Measurements from ENCODE around the gene CD8B. TPM values are rescaled to one million over a fixed set of nuclear protein-coding genes. Genes with fewer than 3 reads are reported as not detected.
"Not testable (repeated sequence)": the region's sequence is repeated elsewhere in the genome, so short reads cannot be mapped to it uniquely, and the experiment has no call there.

The CD8B gene
- 1 to 10 TPM; 1.1 to 1.3 TPM for total RNA-seq

DNA sequence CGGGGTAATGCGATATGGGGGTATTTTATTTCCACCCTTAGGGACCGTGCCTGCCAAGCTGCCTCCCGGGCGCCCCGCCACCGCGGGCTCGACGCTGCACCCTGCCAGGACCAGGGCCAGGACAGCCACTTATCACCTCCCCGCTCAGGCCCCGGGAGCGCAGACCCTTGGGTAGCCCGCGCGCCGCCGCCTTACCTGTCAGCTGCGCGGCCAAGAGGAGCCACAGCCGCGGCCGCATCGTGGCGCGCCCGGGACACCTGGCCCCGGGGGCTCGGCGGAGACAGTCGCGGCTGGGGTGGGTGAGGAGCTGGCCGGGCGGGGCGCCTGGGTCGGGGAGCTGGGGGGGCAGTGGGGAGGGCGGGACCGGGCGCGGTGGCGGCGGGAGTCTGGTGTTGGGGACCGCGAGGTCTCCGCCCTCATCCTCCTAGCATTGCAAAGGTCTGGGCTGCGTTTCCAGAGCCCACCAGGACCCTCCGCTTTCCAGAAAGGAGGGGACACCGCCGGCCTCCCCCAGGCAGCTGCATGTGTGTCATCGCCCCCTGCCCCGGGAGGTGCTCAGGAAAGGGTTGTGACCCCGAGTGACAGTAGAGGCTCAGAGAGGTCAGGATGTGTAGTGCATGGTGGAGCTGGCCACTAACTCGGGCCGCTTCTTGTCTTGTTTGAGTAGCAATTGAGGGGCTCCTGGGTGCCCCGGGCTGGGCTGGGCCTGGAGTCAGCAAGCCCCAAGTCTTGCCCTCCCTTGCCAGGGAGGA, at the start of gene CD8B:
TSS of gene CD8B (minus strand) at position 259 of the 752 bp plus-strand sequence. CDS start at position 238, 21 bp downstream.
- H3K27ac ChIP-seq; H3K36me3 ChIP-seq; H3K9me3 ChIP-seq; intact Hi-C loops (cut with DNase I); H3K4me3 ChIP-seq; H3K27me3 ChIP-seq (replicated peaks; ENCODE audit: insufficient read depth); DNase-seq (ENCODE audit: low spot score); H3K4me1 ChIP-seq (replicated peaks): not testable (repeated sequence)
- WGBS, result 2% methylated on average over 41 of the region's 55 CpGs

DNA sequence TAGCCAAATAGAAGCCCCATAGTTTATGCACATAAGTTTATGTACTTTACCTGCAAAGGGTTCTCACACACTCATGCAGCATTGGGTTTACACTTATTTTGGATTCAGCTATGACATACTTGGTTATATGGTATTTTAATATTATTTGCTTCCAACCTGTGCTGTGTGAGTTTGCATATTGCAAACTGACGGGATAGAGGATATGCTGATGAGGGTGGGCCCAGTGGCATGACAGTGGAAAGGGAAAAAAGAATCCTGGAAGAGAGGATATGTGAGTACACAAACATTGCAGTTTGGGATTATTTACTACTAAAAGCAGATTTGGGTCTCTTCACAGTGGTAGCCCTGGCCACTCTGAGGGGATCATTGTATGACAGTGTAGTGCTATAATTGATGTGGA, 44.2 kb upstream of the CD8B start:
- H3K36me3 ChIP-seq; H3K27ac ChIP-seq; H3K9me3 ChIP-seq; DNase-seq (ENCODE audit: low spot score); H3K4me3 ChIP-seq; H3K4me1 ChIP-seq (replicated peaks); H3K27me3 ChIP-seq (replicated peaks; ENCODE audit: insufficient read depth); intact Hi-C loops (cut with DNase I): not testable (repeated sequence)
- no CpG with 5 or more reads among the region's 1 CpG for WGBS

DNA sequence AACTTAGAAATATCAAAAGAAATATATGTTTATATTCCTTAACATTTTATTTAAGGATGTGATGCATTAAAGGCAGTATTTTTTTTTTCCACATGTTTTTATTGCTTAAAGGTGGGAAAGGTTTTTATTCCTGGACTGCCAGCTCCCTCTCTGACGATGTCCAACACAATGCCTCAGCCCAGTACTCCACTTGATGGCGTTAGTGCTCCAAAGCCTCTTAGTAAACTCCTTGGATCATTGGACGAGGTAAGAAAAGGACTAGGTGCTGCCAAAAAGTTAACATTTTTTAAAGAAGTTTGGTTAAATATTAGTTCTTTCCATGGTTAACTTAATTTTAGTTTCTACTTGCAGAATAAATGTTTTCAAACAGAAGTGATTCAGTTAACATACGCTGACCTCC, 39.0 kb upstream of the CD8B start:
- WGBS, result 44% methylated on average over 4 of the region's 4 CpGs
- DNase-seq (ENCODE audit: low spot score); intact Hi-C loops (cut with DNase I): not testable (repeated sequence)

DNA sequence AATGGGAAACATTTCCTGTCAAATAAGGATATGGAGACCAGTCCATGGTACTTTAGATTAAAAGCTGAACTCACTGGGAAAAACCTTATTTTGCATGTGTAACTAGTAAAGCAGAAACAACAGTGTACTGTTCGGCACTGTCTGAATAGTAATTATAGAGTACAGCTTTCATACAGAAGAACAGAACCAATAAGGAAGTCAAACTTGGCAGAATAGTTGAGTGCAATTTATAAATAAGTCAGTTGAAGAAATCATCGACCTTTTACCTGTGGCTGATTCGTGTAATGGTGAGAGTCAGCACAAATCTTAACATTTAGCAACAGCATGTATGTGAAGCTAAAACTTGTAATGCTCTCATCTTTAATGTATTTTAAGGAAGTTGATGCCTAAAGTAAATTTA, 24.3 kb upstream of the CD8B start:
- DNase-seq (ENCODE audit: low spot score); H3K27ac ChIP-seq; intact Hi-C loops (cut with DNase I); H3K36me3 ChIP-seq; H3K9me3 ChIP-seq; H3K4me3 ChIP-seq; H3K4me1 ChIP-seq (replicated peaks); H3K27me3 ChIP-seq (replicated peaks; ENCODE audit: insufficient read depth): not testable (repeated sequence)
- WGBS, result no CpG with 5 or more reads among the region's 3 CpGs

More for the DNA sequence above, 39.0 kb upstream of the CD8B start:
- H3K27ac ChIP-seq; H3K4me1 ChIP-seq (replicated peaks); H3K4me3 ChIP-seq; H3K27me3 ChIP-seq (replicated peaks; ENCODE audit: insufficient read depth); H3K9me3 ChIP-seq; H3K36me3 ChIP-seq: not testable (repeated sequence)

DNA sequence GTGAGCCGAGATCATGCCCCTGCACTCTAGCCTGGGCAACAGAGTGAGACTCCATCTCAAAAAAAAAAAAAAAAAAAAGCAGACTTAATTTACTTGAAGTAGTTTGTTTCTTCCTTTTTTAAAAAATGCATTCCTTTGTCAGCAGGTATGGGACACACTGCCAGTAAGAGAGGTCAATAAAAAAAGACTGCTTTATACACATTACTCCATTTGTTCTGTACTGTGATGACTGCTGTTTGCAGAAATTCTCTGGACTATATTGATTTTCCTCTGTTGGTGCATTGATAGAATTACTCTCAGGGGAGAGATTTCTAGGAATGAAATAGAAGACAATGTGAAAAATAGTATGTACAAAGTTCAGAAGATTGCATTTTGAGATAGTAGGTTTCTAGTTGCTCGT, 21.2 kb upstream of the CD8B start:
- DNase-seq (ENCODE audit: low spot score); intact Hi-C loops (cut with DNase I); H3K27ac ChIP-seq; H3K4me3 ChIP-seq; H3K27me3 ChIP-seq (replicated peaks; ENCODE audit: insufficient read depth); H3K36me3 ChIP-seq; H3K4me1 ChIP-seq (replicated peaks); H3K9me3 ChIP-seq: not testable (repeated sequence)
- 63% methylated on average over 2 of the region's 2 CpGs for WGBS

DNA sequence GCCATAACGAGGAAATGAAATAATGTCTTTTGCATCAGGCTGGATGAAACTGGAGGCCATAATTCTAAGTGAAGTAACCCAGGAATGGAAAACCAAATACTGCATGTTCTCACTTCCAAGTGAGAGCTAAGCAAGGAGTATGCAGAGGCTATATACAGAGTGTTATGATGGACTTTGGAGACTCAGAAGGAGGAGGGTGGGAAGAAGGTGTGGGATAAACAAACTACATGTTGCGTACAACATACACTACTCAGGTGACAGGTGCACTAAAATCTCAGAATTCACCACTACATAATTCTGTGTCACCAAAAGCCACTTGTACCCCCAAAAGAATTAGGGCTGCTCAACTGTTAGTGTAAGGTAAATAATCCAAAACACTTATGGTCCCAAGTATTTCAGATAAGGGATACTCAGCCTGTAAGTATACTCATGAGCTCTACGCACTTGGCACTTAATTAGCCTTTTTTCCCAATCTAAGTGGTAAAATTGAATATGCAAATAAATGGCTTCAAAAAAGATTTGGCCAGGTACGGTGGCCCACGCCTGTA, 20.5 kb upstream of the CD8B start:
- DNase-seq (ENCODE audit: low spot score); H3K4me3 ChIP-seq; H3K9me3 ChIP-seq; H3K36me3 ChIP-seq; intact Hi-C loops (cut with DNase I); H3K4me1 ChIP-seq (replicated peaks); H3K27me3 ChIP-seq (replicated peaks; ENCODE audit: insufficient read depth); H3K27ac ChIP-seq: not testable (repeated sequence)
- 86% methylated on average over 5 of the region's 5 CpGs for WGBS

DNA sequence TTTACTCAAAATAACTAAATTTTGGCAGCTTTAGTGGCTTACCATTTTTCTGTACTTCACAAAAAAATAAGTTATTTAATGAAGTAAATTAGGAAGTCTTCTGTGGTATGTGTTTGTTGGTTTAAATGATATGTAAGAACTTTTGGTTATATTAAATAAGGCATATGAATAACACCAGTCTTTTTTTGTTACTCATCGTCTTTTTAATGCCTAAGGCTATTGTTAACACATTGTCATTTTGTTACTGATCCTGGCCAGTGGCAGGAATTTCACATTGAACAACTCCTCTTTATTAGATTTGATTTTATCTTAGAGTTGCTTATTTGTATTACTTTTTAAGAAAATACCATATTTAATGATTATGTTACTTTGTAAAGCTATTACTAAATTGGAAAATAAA, 17.3 kb upstream of the CD8B start:
- intact Hi-C loops (cut with DNase I); H3K27me3 ChIP-seq (replicated peaks; ENCODE audit: insufficient read depth); H3K27ac ChIP-seq; DNase-seq (ENCODE audit: low spot score); H3K36me3 ChIP-seq; H3K9me3 ChIP-seq; H3K4me3 ChIP-seq; H3K4me1 ChIP-seq (replicated peaks): not testable (repeated sequence)
- WGBS, result 44% methylated on average over 1 of the region's 1 CpG

DNA sequence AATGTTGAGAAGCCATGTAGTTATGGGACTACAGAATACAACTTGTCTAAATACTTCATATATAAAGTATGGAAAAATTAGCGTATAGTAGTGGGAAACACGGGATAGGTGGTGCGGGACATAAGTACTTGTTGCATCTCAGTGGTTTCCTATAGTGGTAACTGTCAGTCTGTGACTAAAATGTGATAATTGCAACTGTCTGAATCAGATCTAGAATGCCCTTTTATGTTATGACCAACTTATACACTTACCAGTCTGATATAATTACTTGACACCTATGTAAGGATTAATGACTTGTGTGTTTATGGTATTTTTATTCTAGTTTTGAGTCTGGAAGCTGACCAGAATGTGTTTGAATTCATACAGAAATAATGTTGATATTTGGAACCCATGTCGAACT, 9.3 kb upstream of the CD8B start:
- H3K4me1 ChIP-seq (replicated peaks); H3K27ac ChIP-seq; H3K4me3 ChIP-seq; H3K27me3 ChIP-seq (replicated peaks; ENCODE audit: insufficient read depth); H3K9me3 ChIP-seq; DNase-seq (ENCODE audit: low spot score); intact Hi-C loops (cut with DNase I); H3K36me3 ChIP-seq: not testable (repeated sequence)
- 87% methylated on average over 1 of the region's 4 CpGs for WGBS

DNA sequence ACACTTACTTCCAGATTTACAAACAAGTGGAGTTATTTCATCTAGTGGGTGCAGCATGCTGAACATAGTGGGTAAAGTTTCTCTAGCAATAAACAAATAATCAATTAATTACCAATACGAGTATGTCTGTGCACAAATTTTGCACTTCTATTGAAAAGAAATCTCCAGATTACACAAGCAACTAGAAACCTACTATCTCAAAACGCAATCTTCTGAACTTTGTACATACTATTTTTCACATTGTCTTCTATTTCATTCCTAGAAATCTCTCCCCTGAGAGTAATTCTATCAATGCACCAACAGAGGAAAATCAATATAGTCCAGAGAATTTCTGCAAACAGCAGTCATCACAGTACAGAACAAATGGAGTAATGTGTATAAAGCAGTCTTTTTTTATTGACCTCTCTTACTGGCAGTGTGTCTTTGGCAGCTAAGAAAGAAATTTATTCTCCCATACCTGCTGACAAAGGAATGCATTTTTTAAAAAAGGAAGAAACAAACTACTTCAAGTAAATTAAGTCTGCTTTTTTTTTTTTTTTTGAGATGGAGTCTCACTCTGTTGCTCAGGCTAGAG, 7.3 kb upstream of the CD8B start:
- H3K27ac ChIP-seq; H3K4me3 ChIP-seq; DNase-seq (ENCODE audit: low spot score); H3K36me3 ChIP-seq; H3K4me1 ChIP-seq (replicated peaks); intact Hi-C loops (cut with DNase I); H3K27me3 ChIP-seq (replicated peaks; ENCODE audit: insufficient read depth); H3K9me3 ChIP-seq: not testable (repeated sequence)
- WGBS, result 79% methylated on average over 2 of the region's 2 CpGs

DNA sequence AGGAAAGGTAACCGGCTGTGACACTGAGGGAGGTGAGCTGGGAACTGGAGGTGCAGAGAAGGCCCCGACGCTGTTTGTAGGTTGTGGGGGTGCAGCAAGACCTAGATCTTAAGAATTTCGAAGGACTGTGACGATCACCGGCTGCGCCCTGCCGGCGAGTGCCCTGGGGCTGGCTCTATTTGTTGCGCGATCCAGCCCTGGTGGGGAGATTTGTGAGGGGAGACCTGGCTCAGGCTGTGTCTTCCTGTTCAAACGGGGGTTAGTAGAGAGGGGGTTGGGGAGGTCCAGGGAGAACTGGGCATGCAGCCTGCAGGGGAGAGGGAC, 656 bp upstream of the CD8B start:
- H3K27me3 ChIP-seq (replicated peaks; ENCODE audit: insufficient read depth); intact Hi-C loops (cut with DNase I); H3K27ac ChIP-seq; H3K9me3 ChIP-seq; H3K36me3 ChIP-seq; H3K4me3 ChIP-seq; H3K4me1 ChIP-seq (replicated peaks); DNase-seq (ENCODE audit: low spot score): not testable (repeated sequence)
- 40% methylated on average over 1 of the region's 12 CpGs for WGBS

DNA sequence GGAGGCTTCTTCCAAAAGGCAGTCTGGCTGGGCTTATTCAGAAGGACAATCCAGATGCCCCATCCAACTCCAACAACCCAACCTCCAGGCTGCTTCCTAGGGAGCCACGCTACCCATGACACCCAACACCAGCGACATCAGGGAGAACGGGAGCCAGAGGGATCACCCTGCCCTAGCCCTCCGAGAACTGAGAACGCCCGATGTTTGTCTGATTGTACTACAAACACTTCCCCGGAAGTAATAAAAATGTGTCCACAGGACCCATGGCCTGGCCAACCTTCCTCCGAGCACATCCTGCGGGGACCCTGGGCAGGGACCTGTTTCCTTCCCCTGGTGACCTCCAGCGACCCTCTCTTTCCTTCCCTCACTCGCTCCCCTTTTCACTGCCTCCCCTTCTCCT, 511 bp downstream of the CD8B start:
- H3K27ac ChIP-seq; H3K36me3 ChIP-seq; H3K27me3 ChIP-seq (replicated peaks; ENCODE audit: insufficient read depth); H3K9me3 ChIP-seq; DNase-seq (ENCODE audit: low spot score); H3K4me1 ChIP-seq (replicated peaks); H3K4me3 ChIP-seq; intact Hi-C loops (cut with DNase I): not testable (repeated sequence)
- WGBS, result 20% methylated on average over 11 of the region's 11 CpGs

DNA sequence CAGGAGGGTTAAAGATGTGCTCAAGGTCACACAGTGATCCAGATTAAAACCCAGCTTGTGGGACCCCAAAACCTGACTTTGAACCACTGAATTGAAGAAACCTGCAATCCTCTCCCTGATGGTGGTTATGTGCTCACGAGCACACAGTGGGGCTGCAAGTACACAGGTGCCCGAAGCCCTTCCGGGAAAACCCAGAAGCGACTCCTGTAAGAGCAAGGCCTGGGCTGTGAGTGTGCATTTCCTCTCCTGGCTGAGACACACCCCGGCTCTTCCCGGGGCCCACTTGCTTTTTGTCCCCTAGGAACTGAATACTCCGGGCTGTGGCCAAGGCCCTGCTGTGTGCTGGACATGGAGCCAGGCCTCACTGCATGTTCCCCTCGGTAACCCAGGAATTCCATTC, 1.1 kb downstream of the CD8B start:
- H3K27me3 ChIP-seq (replicated peaks; ENCODE audit: insufficient read depth); DNase-seq (ENCODE audit: low spot score); intact Hi-C loops (cut with DNase I); H3K27ac ChIP-seq; H3K4me1 ChIP-seq (replicated peaks); H3K36me3 ChIP-seq; H3K4me3 ChIP-seq; H3K9me3 ChIP-seq: not testable (repeated sequence)
- 90% methylated on average over 5 of the region's 8 CpGs for WGBS

DNA sequence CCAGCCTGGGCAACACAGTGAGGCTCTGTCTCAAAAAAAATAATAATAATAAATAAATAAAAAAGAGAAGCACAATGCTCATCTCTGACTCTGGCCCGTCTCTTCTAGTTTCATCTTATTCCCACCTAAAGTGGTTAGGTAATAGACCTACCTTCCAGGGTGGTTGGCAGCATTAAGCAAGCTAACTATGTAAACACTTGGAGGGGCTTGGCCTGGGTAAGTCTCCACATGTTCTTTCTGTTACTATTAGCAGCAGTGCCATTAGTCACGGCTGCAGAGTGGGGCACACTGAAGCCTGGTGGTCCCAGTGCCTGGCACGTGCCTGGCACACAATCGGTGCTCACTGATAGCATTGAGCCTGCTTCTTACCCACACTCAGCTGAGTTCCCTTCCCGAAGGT, 4.0 kb downstream of the CD8B start:
- H3K4me1 ChIP-seq (replicated peaks); H3K9me3 ChIP-seq; intact Hi-C loops (cut with DNase I); H3K4me3 ChIP-seq; DNase-seq (ENCODE audit: low spot score); H3K36me3 ChIP-seq; H3K27ac ChIP-seq; H3K27me3 ChIP-seq (replicated peaks; ENCODE audit: insufficient read depth): not testable (repeated sequence)
- 76% methylated on average over 5 of the region's 5 CpGs for whole genome bisulfite sequencing
